ENCODE measurements around the gene STIM1. TPM values are rescaled to one million over a fixed set of nuclear protein-coding genes. Genes with fewer than 3 reads are reported as not detected.

The STIM1 gene
- total RNA-seq, 2 donors from 2014 or later, result 115 to 125 TPM

GRCh38 chr11:3950996-3951660 lies 95.7 kb downstream of the STIM1 start:
- peak; percentile 40 for ATAC-seq

GRCh38 chr11:3952715-3953114 lies 97.3 kb downstream of the STIM1 start:
- H3K9me3 ChIP-seq (ENCODE audit: control insufficient read depth, low read length, poor library complexity, severe bottlenecking), result no peaks in the 10 kb centered on the region
- peaks cover 9% of the 10 kb centered on the region for H3K36me3 Mint-ChIP-seq (ENCODE audit: low read depth)
- DNase-seq, result no peak

More at GRCh38 chr11:3950996-3951660, 95.7 kb downstream of the STIM1 start:
- no peak for DNase-seq
- no peaks in the 10 kb centered on the region for H3K9me3 ChIP-seq (ENCODE audit: control insufficient read depth, low read length, poor library complexity, severe bottlenecking)
- Mint-ChIP-seq H3K4me3 (peak overlapping the region; percentile 77), H3K27me3 (no peaks in the 10 kb centered on the region), H3K27ac (peak overlapping the region; percentile 96), H3K4me1 (peaks cover 82% of the 10 kb centered on the region), H3K36me3 (ENCODE audit: low read depth) (peaks cover 7% of the 10 kb centered on the region)

DNA sequence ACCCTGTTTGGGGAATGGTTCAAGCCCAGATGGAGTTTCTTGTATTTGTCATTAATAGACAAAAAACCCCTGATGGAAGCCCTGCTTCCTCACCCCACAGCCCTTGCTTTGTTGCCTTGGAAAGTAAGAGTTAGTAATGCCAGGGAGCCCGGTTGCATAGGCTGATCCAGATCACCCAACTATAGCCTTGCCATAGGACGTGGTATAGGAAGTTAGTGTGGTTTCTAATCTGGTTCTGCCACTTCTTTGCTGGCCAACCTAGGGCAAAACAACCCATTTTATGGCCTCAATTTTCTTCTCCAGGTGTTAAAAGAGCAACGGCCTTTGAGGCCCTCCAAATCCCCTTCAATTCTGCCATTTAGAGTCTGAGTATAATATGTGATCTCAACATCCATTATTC lies 97.9 kb downstream of the STIM1 start:
- peak overlapping the region; percentile 96 for H3K27ac Mint-ChIP-seq
- no peaks in the 10 kb centered on the region for H3K27me3 Mint-ChIP-seq
- DNase-seq (no peak), ATAC-seq (no peak)
- H3K4me1 Mint-ChIP-seq, result peaks cover 66% of the 10 kb centered on the region
- H3K36me3 Mint-ChIP-seq (ENCODE audit: low read depth), result peaks cover 9% of the 10 kb centered on the region
- peak overlapping the region; percentile 51 for H3K4me3 Mint-ChIP-seq
- no peaks in the 10 kb centered on the region for H3K9me3 ChIP-seq (ENCODE audit: control insufficient read depth, low read length, poor library complexity, severe bottlenecking)

More at GRCh38 chr11:3952715-3953114, 97.3 kb downstream of the STIM1 start:
- Mint-ChIP-seq H3K27me3 (no peaks in the 10 kb centered on the region), H3K4me1 (peaks cover 68% of the 10 kb centered on the region), H3K27ac (peak overlapping the region; percentile 96), H3K4me3 (peak overlapping the region; percentile 39)
- no peak for ATAC-seq

GRCh38 chr11:3954448-3955298 lies 99.2 kb downstream of the STIM1 start:
- no peaks in the 10 kb centered on the region for H3K9me3 ChIP-seq (ENCODE audit: control insufficient read depth, low read length, poor library complexity, severe bottlenecking)
- Mint-ChIP-seq H3K4me3 (peak overlapping the region; percentile 0), H3K27ac (peak overlapping the region; percentile 96), H3K4me1 (peaks cover 65% of the 10 kb centered on the region), H3K27me3 (no peaks in the 10 kb centered on the region), H3K36me3 (ENCODE audit: low read depth) (peaks cover 6% of the 10 kb centered on the region)
- no peak for ATAC-seq
- no peak for DNase-seq

- Mint-ChIP-seq H3K36me3 (ENCODE audit: low read depth) (peaks cover 4% of the 10 kb centered on the region), H3K27ac (no peak overlapping the region), H3K4me3 (peak overlapping the region; percentile 0), H3K4me1 (peaks cover 61% of the 10 kb centered on the region), H3K27me3 (no peaks in the 10 kb centered on the region)
- DNase-seq (no peak), ATAC-seq (no peak)
- H3K9me3 ChIP-seq (ENCODE audit: control insufficient read depth, low read length, poor library complexity, severe bottlenecking), result no peaks in the 10 kb centered on the region
Observed at GRCh38 chr11:3955299-3955665, 99.8 kb downstream of the STIM1 start.

DNA sequence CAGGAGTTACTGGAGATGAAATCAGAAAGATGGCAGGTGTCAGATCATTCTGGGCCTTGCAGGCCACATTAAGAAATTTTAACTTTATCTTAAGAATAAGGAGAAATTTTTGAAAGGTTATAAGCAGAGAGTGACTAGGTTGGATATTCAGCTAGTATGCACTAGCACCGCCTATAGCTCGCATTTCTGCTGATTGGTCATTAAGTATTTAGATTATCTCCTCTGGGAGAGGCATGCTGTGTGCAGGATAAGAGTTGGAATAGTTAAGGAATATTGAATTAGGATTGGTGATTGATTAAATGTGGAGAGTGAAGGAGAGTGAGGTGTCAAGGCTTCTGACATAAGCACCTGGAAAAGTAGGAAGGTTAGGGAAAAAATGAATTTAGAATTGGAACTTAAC lies 100.6 kb downstream of the STIM1 start:
- H3K27me3 Mint-ChIP-seq, result no peaks in the 10 kb centered on the region
- H3K4me3 Mint-ChIP-seq, result no peak overlapping the region
- no peaks in the 10 kb centered on the region for H3K9me3 ChIP-seq (ENCODE audit: control insufficient read depth, low read length, poor library complexity, severe bottlenecking)
- ATAC-seq, result no peak
- no peak for DNase-seq
- peak overlapping the region; percentile 61 for H3K27ac Mint-ChIP-seq
- H3K4me1 Mint-ChIP-seq, result peaks cover 57% of the 10 kb centered on the region
- peaks cover 4% of the 10 kb centered on the region for H3K36me3 Mint-ChIP-seq (ENCODE audit: low read depth)

DNA sequence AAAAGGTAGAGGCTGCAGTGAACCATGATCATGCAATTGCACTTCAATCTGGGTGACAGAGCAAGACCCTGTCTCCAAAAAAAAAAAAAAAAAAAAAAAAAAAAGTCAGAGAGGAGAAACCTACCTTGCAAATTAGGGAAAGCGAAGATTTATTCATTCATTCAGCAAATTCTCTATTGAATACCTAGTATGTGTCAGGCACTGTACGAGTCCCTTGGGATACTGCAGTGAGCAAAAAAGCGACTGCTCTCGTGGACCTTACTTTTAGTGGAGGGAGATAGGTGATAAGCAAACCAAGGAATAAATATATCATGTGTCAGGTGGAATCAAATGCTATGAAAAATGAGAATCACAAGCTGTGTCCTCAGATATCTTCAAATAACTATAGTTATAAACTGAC lies 101.3 kb downstream of the STIM1 start:
- Mint-ChIP-seq H3K4me3 (no peak overlapping the region), H3K36me3 (ENCODE audit: low read depth) (peaks cover 4% of the 10 kb centered on the region), H3K27me3 (no peaks in the 10 kb centered on the region), H3K27ac (no peak overlapping the region), H3K4me1 (peaks cover 56% of the 10 kb centered on the region)
- H3K9me3 ChIP-seq (ENCODE audit: control insufficient read depth, low read length, poor library complexity, severe bottlenecking), result no peaks in the 10 kb centered on the region
- DNase-seq, result no peak
- ATAC-seq, result no peak

- ATAC-seq (no peak), DNase-seq (no peak)
- H3K27ac Mint-ChIP-seq, result no peak overlapping the region
- no peaks in the 10 kb centered on the region for H3K27me3 Mint-ChIP-seq
- peaks cover 53% of the 10 kb centered on the region for H3K4me1 Mint-ChIP-seq
- H3K9me3 ChIP-seq (ENCODE audit: control insufficient read depth, low read length, poor library complexity, severe bottlenecking), result no peaks in the 10 kb centered on the region
- H3K36me3 Mint-ChIP-seq (ENCODE audit: low read depth), result peaks cover 4% of the 10 kb centered on the region
- H3K4me3 Mint-ChIP-seq, result no peak overlapping the region
Observed at GRCh38 chr11:3957437-3957836, 102.0 kb downstream of the STIM1 start.

- no peak overlapping the region for H3K27ac Mint-ChIP-seq
- no peak for ATAC-seq
- peaks cover 50% of the 10 kb centered on the region for H3K4me1 Mint-ChIP-seq
Observed at GRCh38 chr11:3958281-3958680, 102.8 kb downstream of the STIM1 start.

DNA sequence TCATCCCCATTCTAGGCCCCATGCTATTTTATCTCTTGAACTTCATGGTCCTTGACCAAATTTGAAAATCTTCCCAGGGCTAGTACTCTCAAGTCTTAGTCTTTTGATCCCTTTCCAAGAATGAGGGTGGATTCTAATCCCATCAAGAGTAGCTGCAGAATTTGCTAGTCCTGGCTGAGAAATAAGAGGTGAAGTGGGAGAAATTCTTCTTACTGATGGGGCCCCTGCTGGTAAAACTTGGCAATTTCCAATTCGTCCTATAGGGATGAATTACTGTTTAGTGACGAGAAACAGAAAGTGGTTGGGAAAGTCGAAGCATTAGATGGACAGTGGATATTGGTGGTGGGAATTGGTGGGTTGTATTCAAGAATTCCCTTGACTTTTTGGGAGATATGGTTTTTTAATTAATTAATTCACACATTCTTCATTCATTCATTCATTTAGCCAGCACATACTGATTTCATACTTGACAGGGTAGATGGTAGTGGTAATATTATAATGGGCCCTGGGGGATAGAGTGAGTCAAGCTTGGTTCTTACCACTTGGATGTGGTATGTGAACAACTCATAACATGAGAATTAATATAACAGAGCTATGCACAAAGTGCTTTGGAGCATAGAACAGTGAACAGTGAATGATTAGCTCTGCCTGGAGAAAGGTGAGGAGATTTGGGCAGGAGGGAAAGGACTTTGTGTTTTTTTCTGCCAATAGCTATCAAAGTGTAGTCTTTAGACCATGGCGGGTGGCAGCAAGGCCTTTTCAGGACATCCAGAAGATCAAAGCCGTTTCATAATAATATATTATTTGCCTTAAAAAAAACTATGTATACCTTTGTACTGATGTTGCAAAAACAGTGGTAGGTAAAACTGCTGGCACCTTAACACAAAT lies 103.8 kb downstream of the STIM1 start:
- H3K36me3 Mint-ChIP-seq (ENCODE audit: low read depth), result peaks cover 4% of the 10 kb centered on the region
- no peaks in the 10 kb centered on the region for H3K27me3 Mint-ChIP-seq
- no peak for DNase-seq
- ATAC-seq, result no peak
- no peak overlapping the region for H3K4me3 Mint-ChIP-seq
- no peak overlapping the region for H3K27ac Mint-ChIP-seq
- H3K4me1 Mint-ChIP-seq, result peaks cover 46% of the 10 kb centered on the region
- no peaks in the 10 kb centered on the region for H3K9me3 ChIP-seq (ENCODE audit: control insufficient read depth, low read length, poor library complexity, severe bottlenecking)

More at GRCh38 chr11:3958281-3958680, 102.8 kb downstream of the STIM1 start:
- DNase-seq, result no peak
- no peaks in the 10 kb centered on the region for H3K27me3 Mint-ChIP-seq
- peaks cover 4% of the 10 kb centered on the region for H3K36me3 Mint-ChIP-seq (ENCODE audit: low read depth)
- no peak overlapping the region for H3K4me3 Mint-ChIP-seq
- no peaks in the 10 kb centered on the region for H3K9me3 ChIP-seq (ENCODE audit: control insufficient read depth, low read length, poor library complexity, severe bottlenecking)

DNA sequence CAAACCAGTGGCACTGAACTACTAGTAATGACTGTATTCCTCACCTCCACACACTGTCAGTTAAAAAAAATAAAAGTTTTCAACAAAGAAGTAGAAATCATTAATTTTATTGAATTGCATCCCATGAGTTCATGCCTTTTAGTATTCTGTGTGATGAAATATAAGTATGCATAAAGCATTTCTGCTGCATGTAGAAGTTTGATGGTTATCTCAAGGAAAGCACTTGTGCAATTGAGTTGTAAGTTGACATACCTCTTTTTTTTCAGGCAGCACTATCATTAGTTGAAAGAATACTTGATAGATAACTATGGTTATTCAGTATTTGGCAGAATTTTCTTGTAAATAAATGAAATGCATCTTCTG lies 104.4 kb downstream of the STIM1 start:
- no peak for ATAC-seq
- no peak overlapping the region for H3K27ac Mint-ChIP-seq
- peaks cover 4% of the 10 kb centered on the region for H3K36me3 Mint-ChIP-seq (ENCODE audit: low read depth)
- H3K4me3 Mint-ChIP-seq, result no peak overlapping the region
- no peaks in the 10 kb centered on the region for H3K27me3 Mint-ChIP-seq
- H3K9me3 ChIP-seq (ENCODE audit: control insufficient read depth, low read length, poor library complexity, severe bottlenecking), result no peaks in the 10 kb centered on the region
- no peak for DNase-seq
- H3K4me1 Mint-ChIP-seq, result peaks cover 42% of the 10 kb centered on the region

- ATAC-seq (no peak), DNase-seq (no peak)
- no peaks in the 10 kb centered on the region for H3K36me3 Mint-ChIP-seq (ENCODE audit: low read depth)
- H3K4me1 Mint-ChIP-seq, result peaks cover 36% of the 10 kb centered on the region
- H3K27me3 Mint-ChIP-seq, result no peaks in the 10 kb centered on the region
- H3K9me3 ChIP-seq (ENCODE audit: control insufficient read depth, low read length, poor library complexity, severe bottlenecking), result no peaks in the 10 kb centered on the region
- H3K27ac Mint-ChIP-seq, result no peak overlapping the region
- no peak overlapping the region for H3K4me3 Mint-ChIP-seq
Observed at GRCh38 chr11:3962406-3962840, 107.0 kb downstream of the STIM1 start.

- H3K27ac Mint-ChIP-seq, result no peak overlapping the region
- no peak for ATAC-seq
Observed at GRCh38 chr11:3964056-3964455, 108.6 kb downstream of the STIM1 start.

More at GRCh38 chr11:3964056-3964455, 108.6 kb downstream of the STIM1 start:
- no peak overlapping the region for H3K4me3 Mint-ChIP-seq
- H3K27me3 Mint-ChIP-seq, result no peaks in the 10 kb centered on the region
- DNase-seq, result no peak
- H3K4me1 Mint-ChIP-seq, result peaks cover 43% of the 10 kb centered on the region
- peaks cover 4% of the 10 kb centered on the region for H3K36me3 Mint-ChIP-seq (ENCODE audit: low read depth)
- no peaks in the 10 kb centered on the region for H3K9me3 ChIP-seq (ENCODE audit: control insufficient read depth, low read length, poor library complexity, severe bottlenecking)
